SK-N-SH (cell line): ENCODE measurements around the gene ROBO3. TPM values are rescaled to one million over a fixed set of nuclear protein-coding genes. Genes with fewer than 3 reads are reported as not detected.
A peak's percentile ranks its signal among the peaks of the same experiment; 100 is the strongest.

Source experiments
- CTCF ChIA-PET: fragments of 300-600, 350-600 bp; formaldehyde crosslinking; extraction: SDS; loops from one replicate; lab custom pipeline; 2021; lab: Yijun Ruan, JAX
- POLR2A ChIA-PET: fragments of 350-600 bp; sonication (Branson Sonifier 250); formaldehyde crosslinking; extraction: SDS; loops from one replicate; lab custom pipeline; 2020; ENCODE audit warnings: antibody characterized with exemption, inconsistent platforms; lab: Yijun Ruan, JAX
- DNase-seq: peaks from one replicate; pipeline ENCODE4 v3.0.0; 2012
- H2AFZ ChIP-seq: fragments of 200-600 bp; sonication (generic); 2 replicates; pipeline ENCODE4 v1.8.1; 2016; ENCODE audit warnings: antibody characterized with exemption, mild to moderate bottlenecking, low read depth
- H3F3A ChIP-seq: fragments of 200-600 bp; sonication (generic); replicated peaks from 2 replicates; pipeline ENCODE3; 2016; ENCODE audit warnings: antibody characterized with exemption, mild to moderate bottlenecking; ENCODE audit not compliant: insufficient read depth
- H3K27ac ChIP-seq, 2 experiments: fragments of 200-500 bp in 1 of 2; fragments of 200-600 bp in 1 of 2; sonication (Bioruptor generic) in 1 of 2; sonication (generic), shearing (Covaris generic) in 1 of 2; 2 replicates each; pipeline versions ENCODE4 v1.5.1 to v1.6.1; 2014 to 2016; ENCODE audit warnings: low read depth in 2 of 2, inconsistent platforms in 1 of 2, low read length in 1 of 2, mild to moderate bottlenecking in 1 of 2, mixed read lengths in 1 of 2
- H3K27me3 ChIP-seq: fragments of 200-600 bp; sonication (generic), shearing (Covaris generic); 2 replicates; pipeline ENCODE4 v1.6.1; 2016; ENCODE audit warnings: mixed run types; ENCODE audit not compliant: insufficient read depth
- H3K36me3 ChIP-seq, 2 experiments: fragments of 200-500 bp in 1 of 2; fragments of 200-600 bp in 1 of 2; sonication (Bioruptor generic) in 1 of 2; sonication (generic) in 1 of 2; replicated peaks in 1 of 2; 2 replicates each; pipeline versions ENCODE3 to v1.5.1; 2014 to 2016; ENCODE audit warnings: low read length in 1 of 2, mild to moderate bottlenecking in 1 of 2; ENCODE audit not compliant: insufficient read depth in 2 of 2, control insufficient read depth in 1 of 2
- H3K4me1 ChIP-seq, 2 experiments: fragments of 200-500 bp in 1 of 2; fragments of 200-600 bp in 1 of 2; sonication (Bioruptor generic) in 1 of 2; sonication (generic), shearing (Covaris generic) in 1 of 2; 2 replicates each; pipeline versions ENCODE4 v1.5.1 to v1.6.1; 2014 to 2016; ENCODE audit warnings: low read depth in 1 of 2, low read length in 1 of 2, mixed run types in 1 of 2; ENCODE audit not compliant: insufficient read depth in 2 of 2, control insufficient read depth in 1 of 2
- H3K4me2 ChIP-seq: fragments of 200-600 bp; sonication (generic), shearing (Covaris generic); 2 replicates; pipeline ENCODE4 v1.6.1; 2017; ENCODE audit warnings: mixed run types
- H3K4me3 ChIP-seq, 2 experiments: fragments of 200-500 bp in 1 of 2; fragments of 200-600 bp in 1 of 2; sonication (Bioruptor generic) in 1 of 2; sonication (generic), shearing (Covaris generic) in 1 of 2; 2 replicates each; pipeline versions ENCODE4 v1.5.1 to v1.8.1; 2014 to 2016; ENCODE audit warnings: low read depth in 2 of 2, inconsistent platforms in 1 of 2, low read length in 1 of 2, mild to moderate bottlenecking in 1 of 2, mixed read lengths in 1 of 2, moderate library complexity in 1 of 2
- H3K79me2 ChIP-seq: fragments of 200-600 bp; sonication (generic); 2 replicates; pipeline ENCODE4 v1.8.1; 2017; ENCODE audit warnings: mild to moderate bottlenecking; ENCODE audit not compliant: insufficient read depth
- H3K9ac ChIP-seq: fragments of 200-600 bp; sonication (generic); 2 replicates; pipeline ENCODE4 v1.6.1; 2017; ENCODE audit warnings: mixed run types
- H3K9me2 ChIP-seq: fragments of 200-600 bp; sonication (generic); 2 replicates; pipeline ENCODE4 v1.6.1; 2017; ENCODE audit warnings: mixed run types
- H3K9me3 ChIP-seq: fragments of 200-600 bp; sonication (generic); 2 replicates; pipeline ENCODE4 v1.6.1; 2017; ENCODE audit warnings: mixed run types, mild to moderate bottlenecking, moderate library complexity
- H4K20me1 ChIP-seq: fragments of 200-600 bp; sonication (generic); 2 replicates; pipeline ENCODE4 v1.6.1; 2017; ENCODE audit warnings: mild to moderate bottlenecking, mixed run types; ENCODE audit not compliant: insufficient read depth
- CHD2 ChIP-seq: fragments of 150-350 bp; IDR thresholded peaks from 2 replicates; pipeline ENCODE4 v1.6.1; 2018; ENCODE audit warnings: low read length; ENCODE audit not compliant: partially characterized antibody
- CTCF ChIP-seq: fragments of 200-600 bp; sonication (generic); IDR thresholded peaks from 2 replicates; pipeline ENCODE4 v1.6.1; 2017; ENCODE audit warnings: antibody characterized with exemption, mild to moderate bottlenecking, moderate library complexity
- ELF1 ChIP-seq: IDR thresholded peaks from 2 replicates; pipeline ENCODE4 v1.4.0; 2012
- EP300 ChIP-seq, 2 experiments: IDR thresholded peaks; 2 replicates each; pipeline versions ENCODE4 v1.4.0 to v1.6.1; 2012; ENCODE audit warnings: borderline replicate concordance in 1 of 2, low read depth in 1 of 2, low read length in 1 of 2
- EZH2phosphoT487 ChIP-seq: fragments of 200-600 bp; sonication (generic); IDR thresholded peaks from 2 replicates; pipeline ENCODE4 v1.6.1; 2017; ENCODE audit warnings: low read depth, mixed run types, mild to moderate bottlenecking, antibody characterized with exemption, moderate library complexity, borderline replicate concordance
- GABPA ChIP-seq: IDR thresholded peaks from 2 replicates; pipeline ENCODE4 v1.4.0; 2012; ENCODE audit warnings: low read depth, mild to moderate bottlenecking
- GATA2 ChIP-seq: sonication (generic); formaldehyde crosslinking; IDR thresholded peaks from 2 replicates; pipeline ENCODE4 v1.5.0; 2020; ENCODE audit warnings: mild to moderate bottlenecking, missing genetic modification reagents
- JUND ChIP-seq: IDR thresholded peaks from 2 replicates; pipeline ENCODE4 v1.4.0; 2012
- MEF2A ChIP-seq: IDR thresholded peaks from 2 replicates; pipeline ENCODE4 v1.4.0; 2012; ENCODE audit warnings: low read depth, borderline replicate concordance
- MXI1 ChIP-seq: IDR thresholded peaks from 2 replicates; pipeline ENCODE4 v1.6.1; 2012; ENCODE audit warnings: mild to moderate bottlenecking, low read depth, low read length, improper control_type of control experiment
- NFIC ChIP-seq: IDR thresholded peaks from 2 replicates; pipeline ENCODE4 v1.4.0; 2012; ENCODE audit warnings: borderline replicate concordance
- PBX3 ChIP-seq: IDR thresholded peaks from 2 replicates; pipeline ENCODE4; 2012
- RAD21 ChIP-seq: IDR thresholded peaks from 2 replicates; pipeline ENCODE4 v1.6.1; 2012; ENCODE audit warnings: mild to moderate bottlenecking, low read length
- RCOR1 ChIP-seq: fragments of 150-350 bp; IDR thresholded peaks from 2 replicates; pipeline ENCODE4 v1.6.1; 2017; ENCODE audit warnings: antibody characterized with exemption, low read length
- SMC3 ChIP-seq: IDR thresholded peaks from 2 replicates; pipeline ENCODE4 v1.6.1; 2012; ENCODE audit warnings: low read depth, low read length, improper control_type of control experiment
- TAF1 ChIP-seq: IDR thresholded peaks from 2 replicates; pipeline ENCODE4 v1.6.1; 2012; ENCODE audit warnings: low read depth, mild to moderate bottlenecking, low read length, moderate library complexity, borderline replicate concordance
- TEAD4 ChIP-seq: IDR thresholded peaks from 2 replicates; pipeline ENCODE4 v1.4.0; 2012; ENCODE audit warnings: mild to moderate bottlenecking, borderline replicate concordance; ENCODE audit not compliant: insufficient read depth
- USF1 ChIP-seq: IDR thresholded peaks from 2 replicates; pipeline ENCODE4 v1.4.0; 2012; ENCODE audit warnings: low read depth, borderline replicate concordance
- WGBS: methylation state at CpG from one replicate; pipeline ENCODE4 v1.1.6; 2017; ENCODE audit warnings: low lambda C conversion rate; 5-methylcytosine and 5-hydroxymethylcytosine counted together
- polyA plus RNA-seq, 3 experiments: library from polyadenylated mRNA; depleted of rRNA; stranded (reverse); fragments of >200 nt; gene quantifications; 2 replicates each; pipeline ENCODE4 v1.2.3, GENCODE V29; 2012

The ROBO3 gene
- polyA plus RNA-seq, 1 of the 3 experiments (the other 2 are of a cell fraction), result 59.8 TPM

GRCh38 chr11:124899383-124900145 lies 34.3 kb downstream of the ROBO3 start:
- Histone ChIP-seq H3K27ac (peak overlapping the region; percentile 78 to 96; a peak in 3 of 4 replicates), H3K27me3 (no peaks in the 10 kb centered on the region), H4K20me1 (no peaks in the 10 kb centered on the region), H3F3A (peaks cover 37% of the 10 kb centered on the region), H3K4me2 (peak overlapping the region; percentile 56), H3K4me1 (peaks cover 4 to 34% of the 10 kb centered on the region in 2 experiments; a peak in 3 of 4 replicates), H2AFZ (peak overlapping the region; percentile 64), H3K9me2 (no peaks in the 10 kb centered on the region), H3K36me3 (no peaks in the 10 kb centered on the region), H3K4me3 (no peak overlapping the region), H3K9ac (peak overlapping the region; percentile 64), H3K79me2 (no peaks in the 10 kb centered on the region), H3K9me3 (no peaks in the 10 kb centered on the region)
- TF ChIP-seq RAD21 (no peak), USF1 (no peak), NFIC (no peak), TAF1 (no peak), GABPA (no peak), CTCF (peak; percentile 34; the same call in 1 of the 2 replicates)
- ChIA-PET POLR2A (no interaction called here), CTCF (interaction anchor here (1.0 to 1.5 kb wide), 4 partner anchors 18 to 63 kb away, joined by 3 to 4 read pairs (median 4); no protein-coding TSS in a partner anchor)
- 62% methylated on average over 6 of the region's 6 CpGs for WGBS
- DNase-seq, result peak; percentile 29

- Histone ChIP-seq H3K9me3 (no peaks in the 10 kb centered on the region), H3K4me3 (peak overlapping the region in 1 of 2 experiments; percentile 41; a peak in 2 of 4 replicates), H3K36me3 (no peaks in the 10 kb centered on the region), H3K27me3 (no peaks in the 10 kb centered on the region), H4K20me1 (no peaks in the 10 kb centered on the region), H3K4me1 (peaks cover 4 to 34% of the 10 kb centered on the region in 2 experiments; a peak in 3 of 4 replicates), H3K27ac (peak overlapping the region; percentile 67 to 96; a peak in 3 of 4 replicates), H3F3A (peaks cover 37% of the 10 kb centered on the region), H2AFZ (peak overlapping the region; percentile 64), H3K79me2 (no peaks in the 10 kb centered on the region), H3K9me2 (no peaks in the 10 kb centered on the region), H3K4me2 (peak overlapping the region; percentile 56), H3K9ac (peak overlapping the region; percentile 64)
- WGBS, result 21% methylated on average over 5 of the region's 5 CpGs
- ChIA-PET POLR2A (no interaction called here), CTCF (interaction anchor here (1.4 kb wide), 1 partner anchor 24 kb away, joined by 4 read pairs; no protein-coding TSS in a partner anchor)
- DNase-seq, result peak; percentile 5
- no peak for TF ChIP-seq MEF2A
- TF ChIP-seq EP300 (IDR thresholded peaks at IDR 0.05; ENCODE audit: borderline replicate concordance in 1 of 2, low read depth in 1 of 2, low read length in 1 of 2), result peak in 1 of 2 experiments; percentile 74; a peak in 1 of 4 replicates
- peak; percentile 37 for TF ChIP-seq PBX3
- TF ChIP-seq RAD21, result no peak
- peak; percentile 44; the same call in 1 of the 2 replicates for TF ChIP-seq ELF1
- TF ChIP-seq MXI1, result no peak
- TF ChIP-seq RCOR1, result no peak
- TF ChIP-seq TEAD4, result no peak
- no peak for TF ChIP-seq GABPA
- TF ChIP-seq JUND, result peak; percentile 90
- no peak for TF ChIP-seq SMC3
- no peak for TF ChIP-seq GATA2 (CRISPR knock-in tag)
- no peak for TF ChIP-seq CHD2
- no peak for TF ChIP-seq CTCF
- TF ChIP-seq EZH2phosphoT487, result no peak
These were observed 35.2 kb downstream of the ROBO3 start for GRCh38 chr11:124900464-124900863.
